Smooth muscle cell (in vitro differentiated cells): Measurements from ENCODE around the gene FANCL. TPM values are rescaled to one million over a fixed set of nuclear protein-coding genes. Genes with fewer than 3 reads are reported as not detected.

Source experiments
- DNase-seq: peaks from one replicate; lab custom pipeline; 2025; ENCODE audit not compliant: unreplicated experiment; lab: John Stamatoyannopoulos, UW
- H2AFZ ChIP-seq: fragments of 200-600 bp; sonication (generic); 2 replicates; pipeline ENCODE4 v1.6.0; 2016; ENCODE audit warnings: antibody characterized with exemption, low read depth, mild to moderate bottlenecking
- H3F3A ChIP-seq: fragments of 200-600 bp; sonication (generic); 2 replicates; pipeline ENCODE4 v1.6.0; 2017; ENCODE audit warnings: antibody characterized with exemption, low read depth
- H3K27ac ChIP-seq: fragments of 200-600 bp; sonication (generic); 2 replicates; pipeline ENCODE4 v1.5.1; 2016; ENCODE audit warnings: low read depth, mild to moderate bottlenecking
- H3K27me3 ChIP-seq: fragments of 200-600 bp; sonication (generic); 2 replicates; pipeline ENCODE4 v1.6.1; 2016; ENCODE audit warnings: low read depth, mild to moderate bottlenecking
- H3K36me3 ChIP-seq: fragments of 200-600 bp; sonication (generic); 2 replicates; pipeline ENCODE4 v1.5.1; 2016; ENCODE audit warnings: low read depth
- H3K4me1 ChIP-seq: fragments of 200-600 bp; sonication (generic); 2 replicates; pipeline ENCODE4 v1.5.1; 2016; ENCODE audit warnings: low read depth
- H3K4me2 ChIP-seq: fragments of 200-600 bp; sonication (generic); 2 replicates; pipeline ENCODE4 v1.6.0; 2016; ENCODE audit warnings: mild to moderate bottlenecking
- H3K4me3 ChIP-seq: fragments of 200-600 bp; sonication (generic); 2 replicates; pipeline ENCODE4 v1.5.1; 2016; ENCODE audit warnings: mild to moderate bottlenecking
- H3K79me2 ChIP-seq: fragments of 200-600 bp; sonication (generic); 2 replicates; pipeline ENCODE4 v1.6.0; 2016; ENCODE audit warnings: low read depth, mild to moderate bottlenecking
- H3K9ac ChIP-seq: fragments of 200-600 bp; sonication (generic); 2 replicates; pipeline ENCODE4 v1.6.0; 2016; ENCODE audit warnings: low read depth
- H3K9me3 ChIP-seq: fragments of 200-600 bp; sonication (generic); replicated peaks from 2 replicates; pipeline ENCODE4 v1.5.1; 2016; ENCODE audit warnings: low read depth
- H4K20me1 ChIP-seq: fragments of 200-600 bp; sonication (generic); 2 replicates; pipeline ENCODE4 v1.6.0; 2016; ENCODE audit warnings: low read depth
- CTCF ChIP-seq: fragments of 200-600 bp; sonication (generic); IDR thresholded peaks from 2 replicates; pipeline ENCODE4 v1.5.1; 2017; ENCODE audit warnings: borderline replicate concordance, mild to moderate bottlenecking, antibody characterized with exemption; ENCODE audit not compliant: insufficient read depth, poor library complexity, severe bottlenecking
- WGBS: methylation state at CpG from one replicate; pipeline ENCODE4 v1.1.7; 2016; ENCODE audit warnings: low lambda C conversion rate; 5-methylcytosine and 5-hydroxymethylcytosine counted together
- polyA plus RNA-seq: library from polyadenylated mRNA; unstranded; fragments of >200 nt; fragmentation: Nextera tagmentation; extraction: Ambion mirVana; gene quantifications from 2 replicates; pipeline ENCODE4 v1.2.1, GENCODE V29; 2016
- total RNA-seq: library from RNA; depleted of rRNA; stranded (reverse); fragments of >200 nt; gene quantifications from 2 replicates; pipeline ENCODE4 v1.2.3, GENCODE V29; 2014

Gene FANCL
- total and polyA plus RNA-seq, 2 experiments from 2014 or later = 17.2 to 27.5 TPM

- Histone ChIP-seq H3K4me1 (peaks cover 11% of the 10 kb centered on the region), H3K4me2 (no peak overlapping the region), H3F3A (no peaks in the 10 kb centered on the region), H3K79me2 (no peaks in the 10 kb centered on the region), H3K9ac (no peak overlapping the region), H3K36me3 (no peaks in the 10 kb centered on the region), H4K20me1 (no peaks in the 10 kb centered on the region), H3K9me3 (no peaks in the 10 kb centered on the region), H2AFZ (no peak overlapping the region), H3K27me3 (no peaks in the 10 kb centered on the region), H3K27ac (no peak overlapping the region), H3K4me3 (no peak overlapping the region)
- no peak for TF ChIP-seq CTCF
- DNase-seq = no peak
- 100% methylated on average over 1 of the region's 1 CpG for WGBS
Measured at GRCh38 chr2:58206785-58207184, 34.3 kb downstream of the FANCL start.

GRCh38 chr2:58204195-58204959 lies 36.7 kb downstream of the FANCL start:
- H3F3A ChIP-seq = no peaks in the 10 kb centered on the region
- TF ChIP-seq CTCF = no peak
- H3K79me2 ChIP-seq = no peaks in the 10 kb centered on the region
- DNase-seq = no peak
- no peak overlapping the region for H3K4me3 ChIP-seq
- H3K4me1 ChIP-seq = peaks cover 11% of the 10 kb centered on the region
- H3K9me3 ChIP-seq = no peaks in the 10 kb centered on the region
- no peak overlapping the region for H2AFZ ChIP-seq
- H4K20me1 ChIP-seq = no peaks in the 10 kb centered on the region
- WGBS = 78% methylated on average over 6 of the region's 6 CpGs
- no peak overlapping the region for H3K9ac ChIP-seq
- H3K27me3 ChIP-seq = no peaks in the 10 kb centered on the region
- peak overlapping the region; percentile 25 for H3K4me2 ChIP-seq
- no peak overlapping the region for H3K27ac ChIP-seq
- H3K36me3 ChIP-seq = no peaks in the 10 kb centered on the region

GRCh38 chr2:58203018-58203417 lies 38.1 kb downstream of the FANCL start:
- Histone ChIP-seq H3K27ac (no peak overlapping the region), H3K9me3 (no peaks in the 10 kb centered on the region), H3K4me2 (no peak overlapping the region), H3K9ac (no peak overlapping the region), H3K4me3 (no peak overlapping the region), H4K20me1 (no peaks in the 10 kb centered on the region), H3K4me1 (peaks cover 7% of the 10 kb centered on the region), H3K79me2 (no peaks in the 10 kb centered on the region), H2AFZ (no peak overlapping the region), H3F3A (no peaks in the 10 kb centered on the region), H3K27me3 (no peaks in the 10 kb centered on the region), H3K36me3 (no peaks in the 10 kb centered on the region)
- DNase-seq = no peak
- TF ChIP-seq CTCF = no peak

- no peak overlapping the region for H3K4me2 ChIP-seq
- H3K9ac ChIP-seq = no peak overlapping the region
- no peaks in the 10 kb centered on the region for H3K9me3 ChIP-seq
- H3K27me3 ChIP-seq = no peaks in the 10 kb centered on the region
- no peak overlapping the region for H2AFZ ChIP-seq
- no peak overlapping the region for H3K4me3 ChIP-seq
- H3F3A ChIP-seq = no peaks in the 10 kb centered on the region
- H3K36me3 ChIP-seq = no peaks in the 10 kb centered on the region
- no peak overlapping the region for H3K27ac ChIP-seq
- WGBS = 63% methylated on average over 1 of the region's 1 CpG
- no peak for DNase-seq
- no peak for TF ChIP-seq CTCF
- H4K20me1 ChIP-seq = no peaks in the 10 kb centered on the region
- peaks cover under 1% of the 10 kb centered on the region for H3K4me1 ChIP-seq
- no peaks in the 10 kb centered on the region for H3K79me2 ChIP-seq
Measured at GRCh38 chr2:58202404-58202803, 38.7 kb downstream of the FANCL start.
